ENCODE results near the gene LLGL2.

DNA sequence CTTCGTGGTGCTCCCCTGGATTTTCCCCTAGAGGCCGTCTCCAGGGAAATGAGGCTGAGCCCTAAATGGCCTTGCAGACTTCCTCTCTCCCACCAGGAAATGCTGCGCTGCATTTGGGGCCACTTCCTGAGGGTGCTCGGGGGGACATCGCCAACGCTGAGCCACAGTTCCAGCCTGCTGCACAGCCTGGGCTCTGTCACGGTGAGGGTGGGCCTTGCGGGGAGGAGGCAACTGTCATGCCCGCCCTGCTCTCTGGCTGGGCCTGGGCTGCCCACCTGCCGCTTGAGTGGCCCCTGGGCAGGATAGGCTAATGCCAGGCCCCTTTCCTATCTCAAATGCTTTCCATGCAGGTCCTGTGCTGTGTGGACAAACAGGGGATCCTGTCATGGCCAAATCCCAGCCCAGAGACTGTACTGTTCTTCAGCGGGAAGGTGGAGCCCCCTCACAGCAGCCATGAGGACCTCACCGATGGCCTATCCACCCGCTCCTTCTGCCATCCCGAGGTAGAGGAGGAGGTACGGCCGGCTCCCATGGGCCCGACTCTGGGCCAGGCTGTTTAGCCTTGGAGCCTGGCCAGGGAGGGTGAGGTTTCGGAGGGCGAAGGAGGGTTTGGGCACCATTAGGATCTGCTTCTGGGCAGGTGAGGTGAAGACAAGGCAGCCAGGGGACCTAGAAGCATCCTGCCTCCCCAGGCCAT lies 34.4 kb upstream of the LLGL2 start:
- TF ChIP-seq TAF1 (IDR thresholded peaks at IDR 0.05; ENCODE audit: borderline replicate concordance, insufficient read depth, low read length): no peak
- no peak for TF ChIP-seq POLR2AphosphoS5 (IDR thresholded peaks at IDR 0.05; ENCODE audit: low read depth, low read length)

All from PFSK-1 (cell line).